CD14-positive monocyte (primary cell): ENCODE measurements around the gene SKA1. TPM values are rescaled to one million over a fixed set of nuclear protein-coding genes. Genes with fewer than 3 reads are reported as not detected.

Experiments
- DNase-seq, 3 donors: peaks; one replicate each; pipeline ENCODE4 v3.0.0-alpha.2; 2011 to 2022
- H2AFZ ChIP-seq: 2 replicates; pipeline ENCODE4 v1.6.0; 2012; ENCODE audit warnings: mild to moderate bottlenecking, low read depth, low read length, inconsistent platforms; ENCODE audit not compliant: insufficient read depth, poor library complexity, severe bottlenecking
- H3K27ac ChIP-seq, 2 donors: 1 replicate in 1 of 2; 2 replicates in 1 of 2; pipeline ENCODE4 v1.5.1; 2012 to 2013; ENCODE audit warnings: low read length in 2 of 2, control low read depth in 1 of 2, inconsistent platforms in 1 of 2, low read depth in 1 of 2, mild to moderate bottlenecking in 1 of 2
- H3K27me3 ChIP-seq, 2 donors: one replicate each; pipeline versions ENCODE4 v1.6.0 to v1.6.1; 2011 to 2013; ENCODE audit warnings: low read length in 2 of 2; ENCODE audit not compliant: control insufficient read depth in 2 of 2, insufficient read depth in 2 of 2
- H3K36me3 ChIP-seq, 2 donors: replicated peaks in 1 of 2; 1 replicate in 1 of 2; 2 replicates in 1 of 2; pipeline versions ENCODE4 v1.5.1 to v1.6.1; 2012 to 2013; ENCODE audit warnings: low read length in 2 of 2, control low read depth in 1 of 2, inconsistent platforms in 1 of 2, mild to moderate bottlenecking in 1 of 2; ENCODE audit not compliant: insufficient read depth in 2 of 2, control insufficient read depth in 1 of 2
- H3K4me1 ChIP-seq, 2 donors: 1 replicate in 1 of 2; 2 replicates in 1 of 2; pipeline versions ENCODE4 v1.5.1 to v1.6.1; 2012 to 2013; ENCODE audit warnings: low read length in 2 of 2, control low read depth in 1 of 2, inconsistent platforms in 1 of 2, mild to moderate bottlenecking in 1 of 2, moderate library complexity in 1 of 2; ENCODE audit not compliant: insufficient read depth in 2 of 2, control insufficient read depth in 1 of 2
- H3K4me2 ChIP-seq: replicated peaks from 2 replicates; pipeline ENCODE3; 2012; ENCODE audit warnings: low read length, moderate library complexity, mild to moderate bottlenecking; ENCODE audit not compliant: poor library complexity, severe bottlenecking; ENCODE audit errors: extremely low read depth
- H3K4me3 ChIP-seq, 3 experiments: fragments of 200-600 bp in 1 of 3; sonication (generic) in 1 of 3; replicated peaks in 1 of 3; 1 replicate in 2 of 3; 2 replicates in 1 of 3; pipeline ENCODE4 v1.5.1; 2011 to 2013; ENCODE audit warnings: low read length in 3 of 3, mild to moderate bottlenecking in 3 of 3, control low read depth in 2 of 3, low read depth in 2 of 3, inconsistent platforms in 1 of 3, moderate library complexity in 1 of 3
- H3K79me2 ChIP-seq: 2 replicates; pipeline ENCODE4 v1.6.0; 2012; ENCODE audit warnings: mild to moderate bottlenecking, control low read depth, inconsistent platforms, low read length, moderate library complexity; ENCODE audit not compliant: insufficient read depth
- H3K9ac ChIP-seq: 2 replicates; pipeline ENCODE4 v1.6.0; 2017; ENCODE audit warnings: low read length, mild to moderate bottlenecking; ENCODE audit not compliant: insufficient read depth, poor library complexity, severe bottlenecking
- H3K9me3 ChIP-seq, 2 donors: replicated peaks in 1 of 2; 1 replicate in 1 of 2; 2 replicates in 1 of 2; pipeline versions ENCODE4 v1.5.1 to v1.6.1; 2012 to 2013; ENCODE audit warnings: low read length in 2 of 2, control low read depth in 1 of 2; ENCODE audit not compliant: control insufficient read depth in 1 of 2, insufficient read depth in 1 of 2
- H4K20me1 ChIP-seq: 2 replicates; pipeline ENCODE4 v1.6.0; 2012; ENCODE audit warnings: mild to moderate bottlenecking, low read length, control low read depth, moderate library complexity; ENCODE audit not compliant: insufficient read depth
- H3K27ac Mint-ChIP-seq, 7 donors: one replicate each; pipeline ENCODE4 v1.8.0; 2020; ENCODE audit warnings: mild to moderate bottlenecking in 7 of 7, mixed read lengths in 7 of 7, moderate library complexity in 6 of 7, inconsistent platforms in 2 of 7
- H3K27me3 Mint-ChIP-seq, 3 donors: one replicate each; pipeline ENCODE4 v1.8.0; 2021 to 2022; ENCODE audit warnings: low read depth in 3 of 3, mild to moderate bottlenecking in 3 of 3, mixed read lengths in 3 of 3, moderate library complexity in 3 of 3, inconsistent platforms in 1 of 3
- H3K36me3 Mint-ChIP-seq, 2 donors: one replicate each; pipeline ENCODE4 v1.8.0; 2020; ENCODE audit warnings: mixed read lengths in 2 of 2, inconsistent platforms in 1 of 2, mild to moderate bottlenecking in 1 of 2
- H3K4me1 Mint-ChIP-seq: one replicate; pipeline ENCODE4 v1.8.0; 2020; ENCODE audit warnings: mild to moderate bottlenecking, mixed read lengths
- H3K4me3 Mint-ChIP-seq, 2 donors: one replicate each; pipeline ENCODE4 v1.8.0; 2020; ENCODE audit warnings: mild to moderate bottlenecking in 2 of 2, mixed read lengths in 2 of 2, moderate library complexity in 1 of 2
- H3K9me3 Mint-ChIP-seq, 7 donors: one replicate each; pipeline ENCODE4 v1.8.0; 2020 to 2022; ENCODE audit warnings: mixed read lengths in 7 of 7, mild to moderate bottlenecking in 6 of 7, moderate library complexity in 6 of 7, inconsistent platforms in 2 of 7
- WGBS: methylation state at CpG from one replicate; pipeline ENCODE4 v1.1.5; 2013; ENCODE audit warnings: missing lambda C conversion rate; ENCODE audit not compliant: insufficient coverage; 5-methylcytosine and 5-hydroxymethylcytosine counted together
- intact Hi-C, 2 donors: fragments of 100-400 bp; cut with micrococcal nuclease; formaldehyde crosslinking; loops; one replicate each; pipeline versions ENCODE4 v1.15.0 to v1.15.1; 2023
- polyA plus RNA-seq, 3 donors: library from polyadenylated mRNA; depleted of rRNA in 1 of 3; unstranded in 2 of 3; stranded (reverse) in 1 of 3; fragments of 300-500 nt in 2 of 3; fragments of >200 nt in 1 of 3; fragmentation: Illumina TruSeq in 2 of 3; gene quantifications; 1 replicate in 2 of 3; 2 replicates in 1 of 3; pipeline ENCODE4 v1.2.3, GENCODE V29; 2012 to 2021
- TF ChIP-seq, protein P1 (sequence below): fragments of 200-600 bp; IDR thresholded peaks from one replicate; pipeline ENCODE4 v1.8.0; 2022; ENCODE audit warnings: antibody characterized with exemption, mild to moderate bottlenecking

The SKA1 gene
- polyA plus RNA-seq, 3 donors, result 0.17 TPM; not detected in 2

DNA sequence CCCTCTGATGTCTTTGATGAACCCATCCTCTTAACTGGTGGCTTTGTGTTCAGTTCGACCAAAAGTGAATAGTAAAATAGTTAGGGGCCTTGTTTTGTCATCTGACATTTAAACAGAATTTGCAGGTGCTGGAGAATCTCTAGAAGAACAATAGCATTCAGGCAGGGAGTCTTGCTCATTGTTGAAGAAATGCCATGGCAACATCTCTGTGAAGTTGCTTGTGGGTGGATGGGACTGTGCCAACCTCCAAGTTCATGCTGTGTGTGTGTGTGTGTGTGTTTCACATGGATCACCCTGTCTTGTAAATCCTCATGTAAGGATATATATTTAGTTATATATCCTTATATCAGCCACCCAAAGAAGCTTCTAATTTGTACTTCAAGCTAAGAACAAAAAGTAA lies 66.7 kb downstream of the SKA1 start:
- Mint-ChIP-seq H3K27ac (no peak overlapping the region), H3K27me3 (peaks cover 0 to 10% (median 0%) of the 10 kb centered on the region in 3 donors), H3K9me3 (peaks cover 2 to 12% (median 7%) of the 10 kb centered on the region in 7 donors), H3K4me1 (no peaks in the 10 kb centered on the region), H3K4me3 (no peak overlapping the region), H3K36me3 (no peaks in the 10 kb centered on the region)
- Histone ChIP-seq H3K4me3 (no peak overlapping the region), H3K27ac (no peak overlapping the region), H3K9me3 (peaks cover 0 to 7% of the 10 kb centered on the region in 2 donors), H3K4me1 (no peaks in the 10 kb centered on the region), H2AFZ (no peak overlapping the region), H3K27me3 (no peaks in the 10 kb centered on the region), H3K4me2 (no peak overlapping the region), H4K20me1 (no peaks in the 10 kb centered on the region), H3K36me3 (no peaks in the 10 kb centered on the region), H3K79me2 (no peaks in the 10 kb centered on the region), H3K9ac (no peak overlapping the region)
- intact Hi-C loops, result no loop called here
- DNase-seq, result no peak
- TF ChIP-seq, protein P1, sequence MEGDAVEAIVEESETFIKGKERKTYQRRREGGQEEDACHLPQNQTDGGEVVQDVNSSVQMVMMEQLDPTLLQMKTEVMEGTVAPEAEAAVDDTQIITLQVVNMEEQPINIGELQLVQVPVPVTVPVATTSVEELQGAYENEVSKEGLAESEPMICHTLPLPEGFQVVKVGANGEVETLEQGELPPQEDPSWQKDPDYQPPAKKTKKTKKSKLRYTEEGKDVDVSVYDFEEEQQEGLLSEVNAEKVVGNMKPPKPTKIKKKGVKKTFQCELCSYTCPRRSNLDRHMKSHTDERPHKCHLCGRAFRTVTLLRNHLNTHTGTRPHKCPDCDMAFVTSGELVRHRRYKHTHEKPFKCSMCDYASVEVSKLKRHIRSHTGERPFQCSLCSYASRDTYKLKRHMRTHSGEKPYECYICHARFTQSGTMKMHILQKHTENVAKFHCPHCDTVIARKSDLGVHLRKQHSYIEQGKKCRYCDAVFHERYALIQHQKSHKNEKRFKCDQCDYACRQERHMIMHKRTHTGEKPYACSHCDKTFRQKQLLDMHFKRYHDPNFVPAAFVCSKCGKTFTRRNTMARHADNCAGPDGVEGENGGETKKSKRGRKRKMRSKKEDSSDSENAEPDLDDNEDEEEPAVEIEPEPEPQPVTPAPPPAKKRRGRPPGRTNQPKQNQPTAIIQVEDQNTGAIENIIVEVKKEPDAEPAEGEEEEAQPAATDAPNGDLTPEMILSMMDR, result no peak
- WGBS, result 33% methylated on average over 1 of the region's 1 CpG

Other genes starting within 250 kb of the SKA1 start
- gene MYO5B, start 179.9 kb upstream of the SKA1 start, polyA plus RNA-seq, result under 1 TPM in 1 of 3 donors, not detected in 2; 0.04 TPM
- under 1 TPM in 2 of 3 donors, not detected in 1; 0.08 to 0.14 TPM for gene CFAP53, start 108.6 kb upstream of the SKA1 start, polyA plus RNA-seq
- 10 to 100 TPM; 13.2 to 88.6 (median 17.4) TPM for gene MBD1, start 93.5 kb upstream of the SKA1 start, polyA plus RNA-seq
- 100 to 1,000 TPM in 1 of 3 donors, 10 to 100 TPM in 2; 30.9 to 227 (median 33.4) TPM for gene CXXC1, start 87.4 kb upstream of the SKA1 start, polyA plus RNA-seq
- gene MAPK4, start 185.0 kb downstream of the SKA1 start, polyA plus RNA-seq, result not detected